ENCODE measurements around the gene CTNNA1. TPM values are rescaled to one million over a fixed set of nuclear protein-coding genes. Genes with fewer than 3 reads are reported as not detected.
A peak's percentile ranks its signal among the peaks of the same experiment; 100 is the strongest.

The CTNNA1 gene
- total RNA-seq, 1 experiment from 2014 or later = 394 TPM

DNA sequence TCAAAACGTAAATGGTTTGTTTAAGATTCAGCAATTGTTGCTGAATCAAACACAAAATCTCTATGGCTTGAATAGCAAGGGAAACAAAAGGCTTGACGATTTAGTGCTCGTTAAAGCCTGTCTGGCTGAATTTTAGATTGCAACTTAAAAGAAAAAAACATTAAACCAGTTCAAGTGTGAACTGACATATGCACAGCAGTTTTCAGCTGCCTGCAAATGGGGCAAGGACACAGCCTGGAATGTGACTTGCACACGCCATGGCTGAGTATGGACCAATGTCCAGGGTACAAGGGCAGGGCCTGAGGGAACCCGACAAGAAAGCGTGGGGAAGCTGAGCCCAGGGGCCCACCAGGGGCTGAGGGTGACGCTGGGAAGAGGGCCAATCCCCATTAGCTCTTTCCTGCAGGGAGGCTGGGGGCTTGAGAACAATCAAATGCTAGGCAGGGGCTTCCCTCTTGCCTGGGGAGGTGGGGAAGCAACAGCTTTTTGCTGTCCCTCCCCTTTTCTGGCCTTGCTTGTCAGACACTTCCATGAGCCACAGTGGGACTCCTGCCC is 211.5 kb downstream of the CTNNA1 start:
- no peak for DNase-seq
- no peaks in the 10 kb centered on the region for H3K9me3 ChIP-seq
- H3K36me3 ChIP-seq = no peaks in the 10 kb centered on the region
- H3K27me3 ChIP-seq = no peaks in the 10 kb centered on the region
- H3K4me3 ChIP-seq = no peak overlapping the region

DNA sequence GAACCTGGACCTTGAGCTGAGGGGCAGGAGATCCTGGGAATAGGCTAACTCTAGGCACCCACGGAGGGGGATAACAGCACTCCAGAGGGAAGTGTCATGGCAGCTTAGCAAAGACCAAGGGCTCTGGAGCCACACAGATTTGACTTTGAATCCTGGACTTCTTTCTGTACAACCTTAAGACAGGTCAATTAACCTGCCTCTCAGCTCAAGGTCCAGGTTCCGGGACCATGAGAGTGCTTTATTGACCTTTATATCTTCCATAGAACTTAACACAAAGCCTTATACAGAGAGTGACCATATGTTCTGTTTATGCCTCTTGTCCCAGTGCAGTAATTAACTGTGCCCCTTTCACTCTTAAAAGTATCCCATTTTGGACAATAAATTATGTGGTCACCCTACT is 212.4 kb downstream of the CTNNA1 start:
- no peak for DNase-seq
- Histone ChIP-seq H3K36me3 (no peaks in the 10 kb centered on the region), H3K4me3 (no peak overlapping the region)

DNA sequence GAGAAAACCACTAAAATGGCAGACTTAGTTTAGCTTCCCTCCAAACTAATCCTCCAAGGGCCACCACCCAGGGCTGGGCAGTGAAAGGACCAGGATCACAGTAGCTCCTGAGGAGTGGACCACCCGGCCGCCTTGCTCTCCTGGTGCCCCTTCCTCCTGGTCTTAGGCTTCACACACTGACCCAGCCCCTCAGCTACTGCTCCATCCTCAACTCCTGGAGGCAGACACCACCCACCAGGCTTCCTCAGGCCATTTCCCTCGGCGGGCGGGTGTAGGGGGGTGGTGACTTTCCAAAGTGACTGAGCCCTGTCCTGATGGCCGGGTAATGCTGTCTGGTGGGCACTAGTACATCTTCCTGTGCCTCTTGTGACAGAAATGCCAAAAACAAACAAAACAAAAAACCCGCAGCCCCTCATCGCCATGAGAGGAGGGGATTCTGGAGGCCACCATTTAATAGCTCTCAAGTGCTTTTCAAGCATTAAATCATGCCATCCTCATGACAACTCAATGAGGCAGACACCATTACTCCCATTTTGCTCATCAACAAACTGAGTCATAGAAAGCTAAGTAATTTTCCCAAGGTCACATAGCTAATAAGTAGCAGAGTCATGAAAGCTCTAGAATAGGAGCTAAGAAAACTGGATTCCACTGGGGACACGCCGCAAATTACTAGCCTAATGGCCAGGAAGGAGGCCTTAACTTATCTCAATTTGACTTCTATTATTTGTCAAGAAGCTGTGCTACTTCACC is 213.2 kb downstream of the CTNNA1 start:
- H3K9me3 ChIP-seq = no peaks in the 10 kb centered on the region
- no peaks in the 10 kb centered on the region for H3K36me3 ChIP-seq
- no peak overlapping the region for H3K4me3 ChIP-seq

More for the DNA sequence above, 212.4 kb downstream of the CTNNA1 start:
- Histone ChIP-seq H3K27me3 (no peaks in the 10 kb centered on the region), H3K9me3 (no peaks in the 10 kb centered on the region)

DNA sequence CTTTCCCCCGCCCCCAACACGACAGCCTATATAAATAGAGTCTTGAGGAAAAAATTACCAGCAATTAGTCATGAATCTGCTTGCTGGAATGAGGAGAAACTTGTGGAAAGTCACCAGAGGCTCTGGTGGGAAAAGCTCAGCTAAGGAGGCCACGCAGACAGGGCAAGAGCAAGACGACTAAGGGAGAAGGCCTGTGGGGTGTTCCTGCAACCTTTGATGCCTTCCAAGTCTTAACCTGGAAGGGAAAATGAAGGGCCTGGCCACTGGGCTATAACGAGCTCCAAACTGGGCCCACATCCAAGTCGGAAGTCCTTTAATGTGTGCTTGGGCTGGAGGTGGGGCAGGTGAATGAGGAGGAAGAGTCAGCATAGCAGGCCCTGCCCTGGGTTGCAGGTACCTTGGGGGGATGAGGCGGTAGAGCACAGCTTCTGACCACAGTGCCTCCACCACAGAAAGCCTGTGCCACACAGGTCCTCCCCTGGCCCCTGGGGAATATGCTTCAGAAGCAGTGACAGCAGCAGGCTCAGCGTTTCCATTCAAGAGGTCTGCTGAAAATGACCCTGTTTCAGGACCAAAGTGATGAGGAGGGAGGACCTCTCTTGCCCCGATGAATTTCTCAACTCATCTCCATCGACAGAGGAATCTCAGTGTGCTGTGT is 214.7 kb downstream of the CTNNA1 start:
- no peaks in the 10 kb centered on the region for H3K27me3 ChIP-seq
- no peak for DNase-seq
- H3K4me3 ChIP-seq = no peak overlapping the region
- H3K36me3 ChIP-seq = no peaks in the 10 kb centered on the region
- no peaks in the 10 kb centered on the region for H3K9me3 ChIP-seq

More for the DNA sequence above, 213.2 kb downstream of the CTNNA1 start:
- no peaks in the 10 kb centered on the region for H3K27me3 ChIP-seq
- DNase-seq = no peak

DNA sequence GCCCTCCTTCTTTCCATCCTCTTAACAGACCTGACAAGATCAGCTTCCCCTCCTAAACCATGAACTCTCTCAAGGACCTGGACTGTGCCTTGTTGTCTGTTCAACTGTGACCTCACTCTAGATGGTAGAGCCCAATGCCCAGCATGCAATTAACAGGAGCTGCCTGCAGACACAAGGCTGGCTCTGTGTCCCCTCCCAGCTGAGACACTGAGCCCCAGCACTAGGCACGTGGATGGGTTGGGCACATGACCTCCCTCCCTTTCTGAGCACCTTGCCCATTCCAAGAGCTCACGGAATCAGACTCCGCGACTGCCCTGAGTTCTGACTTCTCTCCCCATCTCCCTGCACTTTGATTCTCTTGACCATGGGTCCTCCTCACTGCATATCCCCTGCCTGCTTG is 215.4 kb downstream of the CTNNA1 start:
- H3K9me3 ChIP-seq = no peaks in the 10 kb centered on the region
- H3K4me3 ChIP-seq = no peak overlapping the region
- no peaks in the 10 kb centered on the region for H3K36me3 ChIP-seq
- no peak for DNase-seq
- no peaks in the 10 kb centered on the region for H3K27me3 ChIP-seq

DNA sequence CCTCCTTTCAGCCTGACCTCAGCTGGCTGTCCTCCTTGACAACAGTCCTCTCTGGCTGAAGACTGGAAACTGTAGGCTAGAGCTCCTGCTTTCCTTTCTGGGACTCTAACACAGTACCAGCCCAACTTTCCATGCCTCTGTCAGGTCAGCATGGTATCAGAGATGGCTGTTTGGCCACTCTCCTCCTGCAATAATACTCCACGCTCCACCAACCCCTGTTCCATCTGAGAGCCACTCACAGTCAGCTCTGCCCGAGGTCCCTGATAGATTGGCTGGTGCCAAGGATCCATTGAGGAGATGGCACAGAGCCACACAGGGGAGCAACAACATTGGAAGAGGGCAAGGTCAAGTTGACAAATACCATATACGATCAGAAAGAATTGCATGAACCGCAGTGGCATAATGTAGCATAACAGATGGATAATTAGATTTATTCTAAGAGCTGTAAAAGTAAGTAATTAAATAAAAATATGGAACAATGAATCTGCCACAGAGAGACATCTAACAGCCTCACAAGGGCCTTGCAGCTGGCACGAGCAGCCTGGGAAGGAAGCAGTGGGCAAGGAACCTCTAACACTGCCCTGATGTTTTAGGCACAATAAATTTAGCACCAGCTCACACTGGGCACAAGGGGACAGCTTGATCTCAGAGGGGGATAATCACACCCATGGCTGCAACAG is 216.2 kb downstream of the CTNNA1 start:
- no peak overlapping the region for H3K4me3 ChIP-seq

DNA sequence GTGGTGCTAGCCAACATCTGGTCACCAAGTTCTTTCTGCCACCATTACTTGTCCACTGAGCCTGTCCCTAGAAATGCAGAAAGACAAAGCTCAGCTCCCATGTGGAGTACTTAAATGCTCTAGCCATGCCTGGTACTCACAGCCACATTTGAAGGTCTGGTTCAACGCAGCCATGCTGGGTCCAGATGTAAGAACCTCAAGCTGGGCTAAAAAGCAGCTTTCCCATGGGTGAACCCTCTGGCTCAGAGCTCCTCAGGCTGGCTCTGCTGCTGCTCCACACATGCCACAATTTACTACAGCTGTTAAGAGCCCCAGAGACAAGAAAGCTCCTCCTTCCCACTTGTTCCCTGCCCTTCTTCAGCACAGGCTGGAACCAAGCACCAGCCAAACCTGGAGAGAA is 219.0 kb downstream of the CTNNA1 start:
- H3K9me3 ChIP-seq = no peaks in the 10 kb centered on the region
- no peak for DNase-seq
- no peaks in the 10 kb centered on the region for H3K36me3 ChIP-seq
- no peaks in the 10 kb centered on the region for H3K27me3 ChIP-seq
- no peak overlapping the region for H3K4me3 ChIP-seq

More for the DNA sequence above, 216.2 kb downstream of the CTNNA1 start:
- no peak for DNase-seq
- H3K9me3 ChIP-seq = no peaks in the 10 kb centered on the region
- no peaks in the 10 kb centered on the region for H3K36me3 ChIP-seq
- no peaks in the 10 kb centered on the region for H3K27me3 ChIP-seq

DNA sequence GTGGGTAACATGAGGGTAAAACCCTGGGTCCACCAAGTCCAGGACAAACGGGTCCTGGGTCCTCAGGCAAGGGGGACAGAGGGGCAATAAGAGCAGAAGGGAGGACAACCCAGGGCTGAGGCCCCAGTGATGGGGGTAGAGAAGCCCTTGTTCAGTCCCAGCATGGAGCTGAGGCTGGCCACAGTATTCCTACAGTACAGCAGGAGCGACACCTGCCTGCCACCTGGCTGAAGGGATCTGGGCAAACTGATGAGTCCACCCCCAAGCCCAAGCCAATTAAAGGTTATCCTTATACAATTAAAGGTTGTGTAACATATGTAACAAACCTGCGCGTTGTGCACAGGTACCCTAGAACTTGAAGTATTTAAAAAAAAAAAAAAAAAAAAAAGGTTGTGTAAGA is 219.6 kb downstream of the CTNNA1 start:
- Histone ChIP-seq H3K9me3 (no peaks in the 10 kb centered on the region), H3K36me3 (no peaks in the 10 kb centered on the region), H3K4me3 (no peak overlapping the region), H3K27me3 (no peaks in the 10 kb centered on the region)
- DNase-seq = no peak

DNA sequence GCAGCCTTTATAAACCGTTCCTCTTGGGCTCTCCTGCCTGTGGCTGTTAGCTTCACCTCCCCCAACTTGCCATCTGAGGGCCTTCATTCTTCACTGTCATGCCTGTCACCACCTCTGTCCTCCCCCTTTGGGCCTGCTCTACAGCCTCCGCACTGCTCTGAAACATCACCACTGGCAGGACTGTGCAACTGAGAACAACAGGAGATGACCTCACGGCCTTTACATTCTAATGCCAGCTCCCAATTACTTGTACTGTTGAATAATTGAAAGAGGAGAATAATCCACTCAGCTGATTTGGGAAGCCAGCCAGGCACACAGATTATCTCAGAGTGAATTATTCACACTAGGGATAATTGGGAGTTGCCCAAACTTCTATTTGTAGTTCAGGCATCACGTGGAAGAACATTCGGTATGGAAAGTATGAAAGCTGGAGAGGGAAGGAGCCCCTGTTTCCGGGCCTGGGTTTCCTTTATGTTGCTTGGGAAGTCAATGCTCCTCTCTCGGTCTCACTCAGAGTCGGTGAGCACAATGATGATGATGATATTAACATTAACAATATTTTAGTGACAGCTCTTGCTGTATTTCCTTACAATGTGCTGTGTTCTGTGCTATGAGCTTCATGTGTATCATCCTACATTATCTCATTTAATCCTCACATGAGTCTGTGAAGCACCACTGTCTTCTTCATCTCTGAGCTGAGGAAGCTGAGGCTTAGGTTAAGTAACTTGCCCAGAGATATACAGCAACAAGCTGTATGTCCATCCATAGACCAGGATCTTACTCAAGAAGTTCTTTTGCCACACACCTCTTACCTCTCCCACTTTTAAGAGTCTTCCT is 221.2 kb downstream of the CTNNA1 start:
- DNase-seq = peak; percentile 47

DNA sequence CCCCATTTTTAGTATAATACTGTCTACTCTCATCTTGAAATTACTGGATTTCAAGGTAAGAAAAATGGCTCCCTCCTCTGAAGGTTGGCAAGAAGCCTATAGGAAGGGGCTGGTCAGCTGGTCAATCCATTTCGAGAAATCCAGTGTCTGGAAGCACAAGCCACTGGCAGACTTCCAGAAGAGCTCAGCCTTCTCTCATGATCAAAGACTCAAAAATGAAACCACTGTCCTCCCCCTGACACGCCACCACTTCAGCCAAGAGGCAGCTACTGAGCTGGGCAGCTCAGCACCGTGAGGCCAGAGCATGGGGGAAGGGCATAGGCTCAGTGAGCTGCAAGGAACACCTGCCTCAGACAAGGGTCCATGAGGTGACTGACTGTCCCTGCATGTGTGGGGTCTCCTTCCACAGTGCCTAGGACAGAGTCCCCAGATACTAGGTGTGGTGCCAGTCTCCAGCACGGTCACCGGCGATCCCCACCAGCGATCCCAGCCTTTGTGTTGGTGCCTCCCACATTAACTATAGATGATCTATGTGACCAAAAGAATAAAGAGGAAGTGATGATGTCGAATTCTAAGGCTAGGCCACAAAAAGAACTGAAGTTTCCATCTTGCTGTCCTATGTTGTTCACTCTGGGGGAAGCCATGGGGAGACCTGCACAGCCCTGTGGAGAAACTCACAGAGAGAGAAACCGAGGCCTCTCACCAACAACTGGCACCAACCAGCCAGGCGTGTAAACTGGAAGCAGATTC is 222.0 kb downstream of the CTNNA1 start:
- H3K4me3 ChIP-seq = no peak overlapping the region

More for the DNA sequence above, 221.2 kb downstream of the CTNNA1 start:
- Histone ChIP-seq H3K4me3 (no peak overlapping the region), H3K36me3 (no peaks in the 10 kb centered on the region), H3K27me3 (no peaks in the 10 kb centered on the region), H3K9me3 (no peaks in the 10 kb centered on the region)

DNA sequence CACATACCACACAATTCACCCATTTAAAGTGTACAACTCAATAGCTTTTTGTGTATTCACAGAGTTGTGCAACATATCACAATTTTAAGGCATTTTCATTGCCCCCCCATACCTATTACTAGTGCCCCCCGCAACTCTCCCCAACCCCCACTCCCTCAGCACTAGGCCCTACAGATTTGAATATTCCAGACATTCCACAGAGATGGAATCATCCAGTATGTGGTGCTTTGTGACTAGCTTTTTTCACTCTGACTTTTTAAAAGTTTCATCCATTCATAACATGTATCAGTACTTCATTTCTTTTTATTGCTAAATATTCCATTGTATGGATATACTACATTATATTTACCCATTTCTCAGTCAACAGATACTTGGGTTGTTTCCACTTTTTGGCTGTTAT is 224.9 kb downstream of the CTNNA1 start:
- DNase-seq = no peak
- Histone ChIP-seq H3K27me3 (no peaks in the 10 kb centered on the region), H3K36me3 (no peaks in the 10 kb centered on the region), H3K4me3 (no peak overlapping the region), H3K9me3 (no peaks in the 10 kb centered on the region)

More for the DNA sequence above, 222.0 kb downstream of the CTNNA1 start:
- no peaks in the 10 kb centered on the region for H3K9me3 ChIP-seq
- H3K27me3 ChIP-seq = no peaks in the 10 kb centered on the region
- H3K36me3 ChIP-seq = no peaks in the 10 kb centered on the region
- peak; percentile 57 for DNase-seq

DNA sequence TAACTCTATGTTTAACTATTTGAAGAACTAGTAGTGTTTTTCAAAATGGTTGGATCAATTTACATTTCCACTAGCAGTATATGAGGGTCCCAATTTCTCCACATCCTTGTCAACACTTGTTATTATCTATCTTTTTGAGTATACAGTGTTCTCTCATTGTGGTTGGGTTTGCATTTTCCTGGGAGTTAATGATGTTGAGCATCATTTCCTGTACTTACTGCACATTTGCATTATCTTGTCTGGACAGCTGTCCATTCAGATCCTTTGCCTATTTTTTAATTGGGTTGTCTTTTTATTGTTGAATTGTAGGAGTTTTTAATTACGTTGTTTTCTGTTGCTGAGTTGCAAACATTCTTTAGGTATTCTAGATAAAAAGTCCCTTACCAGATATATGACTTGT is 225.4 kb downstream of the CTNNA1 start:
- Histone ChIP-seq H3K4me3 (no peak overlapping the region), H3K9me3 (no peaks in the 10 kb centered on the region), H3K36me3 (no peaks in the 10 kb centered on the region), H3K27me3 (no peaks in the 10 kb centered on the region)
- DNase-seq = no peak

DNA sequence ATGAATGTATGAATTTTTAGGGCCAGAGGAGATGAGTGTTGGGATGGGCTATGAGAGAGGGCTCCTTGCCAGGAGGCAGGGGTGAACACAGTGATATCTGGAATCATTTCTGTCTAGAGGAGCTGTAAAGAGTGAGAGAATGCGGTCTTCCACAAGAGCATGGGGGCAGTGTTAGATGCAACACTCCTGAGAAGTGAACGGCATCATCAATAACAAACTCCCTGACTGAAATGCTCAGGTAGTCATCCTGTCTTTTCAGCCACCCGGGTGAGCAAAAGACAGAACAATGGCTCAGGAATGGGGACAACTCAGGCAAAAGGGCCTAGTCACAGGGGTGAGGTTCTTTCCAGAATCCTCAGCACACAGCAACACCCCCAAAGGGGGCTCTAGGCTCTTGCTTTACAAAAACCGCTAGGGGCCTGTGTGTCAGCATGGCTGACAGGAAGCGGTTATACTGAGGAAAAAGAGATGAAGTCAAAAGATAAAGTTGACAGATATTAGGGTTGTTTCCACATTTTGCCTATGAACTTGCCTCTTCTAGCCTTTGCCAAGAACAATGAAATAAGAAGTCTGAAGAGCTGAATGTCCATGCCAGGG is 226.6 kb downstream of the CTNNA1 start:
- H3K4me3 ChIP-seq = no peak overlapping the region
- H3K36me3 ChIP-seq = no peaks in the 10 kb centered on the region; the same call in 1 of the 2 replicates
- H3K9me3 ChIP-seq = no peaks in the 10 kb centered on the region
- DNase-seq = no peak
- no peaks in the 10 kb centered on the region for H3K27me3 ChIP-seq

DNA sequence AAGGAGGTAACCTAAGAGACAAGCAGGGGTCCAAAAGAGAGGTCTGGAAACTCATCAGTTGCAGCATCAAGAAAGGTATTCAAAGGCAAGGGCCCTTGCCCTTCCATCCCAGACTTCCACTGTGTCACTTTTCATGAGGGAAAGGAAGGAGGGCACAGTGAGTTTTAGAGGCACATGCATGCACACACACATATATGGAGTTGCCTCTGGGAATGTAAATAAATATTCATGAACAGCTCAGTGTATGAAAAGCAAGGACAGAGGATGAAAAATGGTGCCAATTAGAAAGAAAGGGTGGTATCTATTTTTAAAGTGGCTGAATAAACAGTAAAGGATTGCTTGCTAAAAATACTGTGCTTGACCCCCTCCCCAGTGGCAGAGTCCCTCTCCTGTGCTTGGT is 227.2 kb downstream of the CTNNA1 start:
- Histone ChIP-seq H3K27me3 (no peaks in the 10 kb centered on the region), H3K4me3 (no peak overlapping the region), H3K9me3 (no peaks in the 10 kb centered on the region), H3K36me3 (no peaks in the 10 kb centered on the region; the same call in 1 of the 2 replicates)
- no peak for DNase-seq

DNA sequence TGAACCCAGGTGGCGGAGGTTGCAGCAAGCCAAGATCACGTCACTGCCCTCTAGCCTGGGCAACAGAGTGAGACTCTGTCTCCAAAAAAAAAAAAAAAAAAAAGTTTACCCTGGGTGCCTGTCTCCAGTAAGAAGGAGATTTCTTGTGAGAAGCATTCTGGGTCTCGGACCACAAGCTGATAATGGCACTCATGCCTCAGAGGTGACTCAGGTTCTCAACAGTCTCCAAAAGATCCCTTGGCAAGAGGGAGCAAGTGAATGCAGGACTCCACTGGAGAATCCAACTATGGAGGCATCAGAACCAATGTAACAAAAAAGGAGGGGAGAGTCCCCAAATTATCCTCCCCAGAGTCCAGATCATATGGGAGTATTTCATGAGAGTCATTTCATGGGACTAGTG is 227.9 kb downstream of the CTNNA1 start:
- H3K9me3 ChIP-seq = no peaks in the 10 kb centered on the region
- H3K4me3 ChIP-seq = no peak overlapping the region
- H3K27me3 ChIP-seq = no peaks in the 10 kb centered on the region
- no peaks in the 10 kb centered on the region; the same call in 1 of the 2 replicates for H3K36me3 ChIP-seq
- DNase-seq = peak; percentile 69

Measured in MG63 (cell line).